Glutamatergic neuron (in vitro differentiated cells): ENCODE results near the gene FBXO34. TPM values are rescaled to one million over a fixed set of nuclear protein-coding genes. Genes with fewer than 3 reads are reported as not detected.

ENCODE experiments used
- DNase-seq: peaks from one replicate; pipeline ENCODE4 v3.0.0; 2022
- H3K27ac Mint-ChIP-seq: one replicate; pipeline ENCODE4 v1.8.0; 2020; ENCODE audit warnings: mild to moderate bottlenecking, mixed read lengths, inconsistent platforms; ENCODE audit not compliant: unreplicated experiment
- H3K27me3 Mint-ChIP-seq: one replicate; pipeline ENCODE4 v1.8.0; 2020; ENCODE audit warnings: mild to moderate bottlenecking, moderate library complexity, mixed read lengths, inconsistent platforms; ENCODE audit not compliant: unreplicated experiment
- H3K36me3 Mint-ChIP-seq: one replicate; pipeline ENCODE4 v1.8.0; 2020; ENCODE audit warnings: mild to moderate bottlenecking, mixed read lengths, inconsistent platforms; ENCODE audit not compliant: unreplicated experiment
- H3K4me1 Mint-ChIP-seq: one replicate; pipeline ENCODE4 v1.8.0; 2020; ENCODE audit warnings: mild to moderate bottlenecking, low read depth, mixed read lengths, inconsistent platforms; ENCODE audit not compliant: unreplicated experiment
- H3K4me3 Mint-ChIP-seq: one replicate; pipeline ENCODE4 v1.8.0; 2020; ENCODE audit warnings: mild to moderate bottlenecking, mixed read lengths, inconsistent platforms; ENCODE audit not compliant: unreplicated experiment
- H3K9me3 Mint-ChIP-seq: one replicate; pipeline ENCODE4 v1.8.0; 2020; ENCODE audit warnings: mild to moderate bottlenecking, moderate library complexity, mixed read lengths, inconsistent platforms; ENCODE audit not compliant: unreplicated experiment
- total RNA-seq: library from RNA; stranded (reverse); fragmentation: NEBNext Ultra II Directional; extraction: Animal tissue kit (Norgen Biotek cat#: 25700); gene quantifications from one replicate; pipeline ENCODE4 v1.2.1, GENCODE V29; 2021; ENCODE audit not compliant: unreplicated experiment
- TF ChIP-seq, protein P1 (sequence below): fragments of 200-600 bp; sonication (generic); IDR thresholded peaks from one replicate; pipeline ENCODE4 v1.5.0; 2021; ENCODE audit not compliant: partially characterized antibody, unreplicated experiment

Gene FBXO34
- total RNA-seq, 1 donor from 2014 or later = 13.6 TPM

DNA sequence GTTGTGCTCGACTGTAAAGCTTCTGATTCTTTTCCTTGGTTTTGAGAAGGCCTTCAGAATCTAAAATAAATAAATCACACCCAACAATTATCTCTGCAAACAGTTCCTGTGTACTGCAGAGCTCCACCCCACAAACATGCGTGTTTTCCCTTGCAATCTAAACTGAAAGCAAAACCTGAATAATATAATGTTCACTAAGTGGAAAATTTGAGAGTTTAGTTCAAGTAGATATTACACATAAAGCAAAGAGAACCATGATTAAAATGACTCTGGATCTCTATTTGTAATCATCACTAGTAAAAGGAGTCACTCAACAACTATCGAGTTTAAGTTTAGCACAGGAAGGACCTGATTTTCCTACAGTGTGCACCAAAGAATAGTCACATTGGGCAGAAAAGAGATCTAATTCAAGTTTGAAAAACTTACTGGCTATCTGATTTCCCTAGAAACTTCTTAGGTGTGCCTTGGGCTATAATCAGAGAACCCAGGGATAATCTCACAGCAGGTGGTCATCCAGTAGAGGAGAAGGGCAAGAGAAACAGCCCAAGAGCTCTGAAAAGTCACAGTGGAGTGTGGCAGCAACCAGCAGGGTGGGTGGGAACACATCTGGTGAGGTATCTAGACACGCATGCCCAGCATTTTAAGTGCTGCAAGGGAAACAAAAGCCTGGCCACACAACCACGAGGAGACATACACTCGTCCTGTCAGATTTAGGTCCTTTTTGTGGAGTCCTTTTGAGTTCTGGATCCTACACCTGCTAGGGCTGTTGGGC lies 115.0 kb downstream of the FBXO34 start:
- no peaks in the 10 kb centered on the region for H3K9me3 Mint-ChIP-seq
- no peaks in the 10 kb centered on the region for H3K27me3 Mint-ChIP-seq
- no peaks in the 10 kb centered on the region for H3K4me1 Mint-ChIP-seq
- H3K4me3 Mint-ChIP-seq = no peak overlapping the region
- no peak overlapping the region for H3K27ac Mint-ChIP-seq
- peaks cover 6% of the 10 kb centered on the region for H3K36me3 Mint-ChIP-seq
- TF ChIP-seq, protein P1, sequence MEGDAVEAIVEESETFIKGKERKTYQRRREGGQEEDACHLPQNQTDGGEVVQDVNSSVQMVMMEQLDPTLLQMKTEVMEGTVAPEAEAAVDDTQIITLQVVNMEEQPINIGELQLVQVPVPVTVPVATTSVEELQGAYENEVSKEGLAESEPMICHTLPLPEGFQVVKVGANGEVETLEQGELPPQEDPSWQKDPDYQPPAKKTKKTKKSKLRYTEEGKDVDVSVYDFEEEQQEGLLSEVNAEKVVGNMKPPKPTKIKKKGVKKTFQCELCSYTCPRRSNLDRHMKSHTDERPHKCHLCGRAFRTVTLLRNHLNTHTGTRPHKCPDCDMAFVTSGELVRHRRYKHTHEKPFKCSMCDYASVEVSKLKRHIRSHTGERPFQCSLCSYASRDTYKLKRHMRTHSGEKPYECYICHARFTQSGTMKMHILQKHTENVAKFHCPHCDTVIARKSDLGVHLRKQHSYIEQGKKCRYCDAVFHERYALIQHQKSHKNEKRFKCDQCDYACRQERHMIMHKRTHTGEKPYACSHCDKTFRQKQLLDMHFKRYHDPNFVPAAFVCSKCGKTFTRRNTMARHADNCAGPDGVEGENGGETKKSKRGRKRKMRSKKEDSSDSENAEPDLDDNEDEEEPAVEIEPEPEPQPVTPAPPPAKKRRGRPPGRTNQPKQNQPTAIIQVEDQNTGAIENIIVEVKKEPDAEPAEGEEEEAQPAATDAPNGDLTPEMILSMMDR = no peak
- DNase-seq = no peak

DNA sequence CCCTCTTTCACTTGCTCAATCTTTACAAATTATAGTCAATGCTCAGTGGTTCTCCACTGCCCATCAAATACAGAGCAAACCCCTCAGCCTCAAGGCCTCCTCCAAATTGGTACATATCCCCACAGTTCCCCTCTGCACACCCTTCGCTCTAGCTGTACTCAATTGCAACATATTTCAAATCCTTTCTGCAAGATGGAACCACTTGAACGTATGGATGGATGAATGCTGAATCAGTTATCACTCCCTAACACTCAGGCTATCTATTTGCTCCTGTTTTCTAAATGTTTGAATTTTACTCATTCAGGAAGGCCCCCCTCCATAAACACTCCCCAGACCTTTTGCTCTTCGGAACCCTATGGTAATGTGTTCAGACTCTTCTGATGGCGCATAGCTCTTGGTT lies 115.9 kb downstream of the FBXO34 start:
- H3K27me3 Mint-ChIP-seq = no peaks in the 10 kb centered on the region
- TF ChIP-seq, protein P1 = no peak
- no peak overlapping the region for H3K27ac Mint-ChIP-seq
- H3K4me1 Mint-ChIP-seq = no peaks in the 10 kb centered on the region
- H3K9me3 Mint-ChIP-seq = no peaks in the 10 kb centered on the region
- H3K4me3 Mint-ChIP-seq = no peak overlapping the region
- peaks cover 6% of the 10 kb centered on the region for H3K36me3 Mint-ChIP-seq
- no peak for DNase-seq

DNA sequence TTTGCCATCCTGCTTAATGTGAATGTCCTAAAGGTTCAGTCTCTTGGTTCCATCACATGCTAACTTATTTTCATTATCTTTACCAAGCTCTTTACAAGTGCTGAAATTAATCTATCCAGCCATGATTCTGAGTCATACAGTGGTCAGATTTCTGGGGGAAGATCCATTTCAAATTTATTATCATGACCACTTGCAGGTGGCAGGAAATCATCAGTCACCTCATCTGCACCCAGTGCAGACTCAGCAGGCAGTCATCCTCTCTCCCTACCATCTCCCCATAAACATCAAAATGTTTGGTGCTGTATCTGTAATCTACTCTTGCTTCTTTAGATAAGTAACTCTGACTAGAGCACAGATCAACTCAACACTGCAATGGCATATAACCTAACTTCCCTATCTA lies 116.9 kb downstream of the FBXO34 start:
- H3K4me1 Mint-ChIP-seq = no peaks in the 10 kb centered on the region
- no peaks in the 10 kb centered on the region for H3K9me3 Mint-ChIP-seq
- no peak overlapping the region for H3K27ac Mint-ChIP-seq
- H3K27me3 Mint-ChIP-seq = no peaks in the 10 kb centered on the region
- TF ChIP-seq, protein P1 = no peak
- peaks cover 6% of the 10 kb centered on the region for H3K36me3 Mint-ChIP-seq
- DNase-seq = no peak
- H3K4me3 Mint-ChIP-seq = no peak overlapping the region

DNA sequence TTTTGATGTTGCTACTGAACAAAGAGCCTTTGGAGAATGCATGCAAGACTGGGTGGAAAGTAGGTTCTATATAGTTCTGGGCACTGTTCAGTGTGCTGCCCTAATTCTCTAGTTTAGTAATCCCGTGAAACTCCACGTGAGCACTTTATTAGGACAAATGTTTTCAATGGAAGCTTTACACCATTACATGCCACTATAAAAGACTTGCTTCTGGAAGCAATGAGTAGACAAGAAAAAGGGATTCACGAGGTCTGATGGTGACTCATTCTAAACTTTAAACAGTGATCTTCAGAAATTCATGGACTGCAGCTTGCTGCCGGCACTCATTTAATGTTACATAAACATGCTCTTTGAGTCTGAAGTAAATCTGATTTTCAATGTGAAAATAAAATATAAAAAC lies 118.1 kb downstream of the FBXO34 start:
- TF ChIP-seq, protein P1 = no peak
- H3K27ac Mint-ChIP-seq = no peak overlapping the region
- DNase-seq = no peak
- no peaks in the 10 kb centered on the region for H3K27me3 Mint-ChIP-seq
- H3K9me3 Mint-ChIP-seq = no peaks in the 10 kb centered on the region
- H3K4me3 Mint-ChIP-seq = no peak overlapping the region
- H3K36me3 Mint-ChIP-seq = peaks cover 6% of the 10 kb centered on the region
- H3K4me1 Mint-ChIP-seq = no peaks in the 10 kb centered on the region

DNA sequence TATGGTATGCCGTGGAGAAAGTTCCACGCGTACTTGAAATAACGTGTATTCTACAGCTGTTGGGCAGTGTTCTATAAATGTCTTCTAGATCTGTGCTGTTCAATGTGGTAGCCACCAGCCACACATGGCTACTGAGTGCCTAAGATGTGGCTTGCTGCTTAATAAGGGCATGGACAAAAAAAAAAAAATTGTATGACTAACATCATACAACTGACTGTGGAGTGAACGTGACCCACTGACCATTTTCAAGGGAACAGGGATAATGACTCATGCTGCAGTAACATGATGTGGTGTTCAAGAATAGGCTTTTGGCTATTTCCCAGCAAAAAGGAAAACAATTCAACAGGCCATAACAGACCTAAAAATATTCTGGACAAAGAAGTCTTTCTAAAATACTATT lies 127.5 kb downstream of the FBXO34 start:
- no peak for DNase-seq

More for the DNA sequence above, 127.5 kb downstream of the FBXO34 start:
- H3K9me3 Mint-ChIP-seq = peaks cover 1% of the 10 kb centered on the region
- no peaks in the 10 kb centered on the region for H3K4me1 Mint-ChIP-seq
- H3K36me3 Mint-ChIP-seq = no peaks in the 10 kb centered on the region
- H3K27ac Mint-ChIP-seq = no peak overlapping the region
- TF ChIP-seq, protein P1 = no peak
- H3K4me3 Mint-ChIP-seq = no peak overlapping the region
- no peaks in the 10 kb centered on the region for H3K27me3 Mint-ChIP-seq
